Testis (tissue), 3 donors: ENCODE measurements around the gene TECR. TPM values are rescaled to one million over a fixed set of nuclear protein-coding genes. Genes with fewer than 3 reads are reported as not detected.
A peak's percentile ranks its signal among the peaks of the same experiment; 100 is the strongest.

Source experiments
- DNase-seq: peaks from one replicate; pipeline ENCODE4 v3.0.0-alpha.2; 2019
- H3K27ac ChIP-seq, 2 donors: fragments of 200-600 bp; sonication (generic); one replicate each; pipeline ENCODE4 v1.5.1; 2019
- H3K27me3 ChIP-seq: fragments of 200-600 bp; sonication (generic); one replicate; pipeline ENCODE4 v1.5.1; 2019
- H3K36me3 ChIP-seq: fragments of 200-600 bp; sonication (generic); one replicate; pipeline ENCODE4 v1.5.1; 2017; ENCODE audit warnings: low read depth; ENCODE audit errors: missing control alignments
- H3K4me1 ChIP-seq: fragments of 200-600 bp; sonication (generic); one replicate; pipeline ENCODE4 v1.5.1; 2019
- H3K4me3 ChIP-seq, 2 donors: fragments of 200-600 bp; sonication (generic); one replicate each; pipeline ENCODE4 v1.5.1; 2017 to 2019
- H3K9me3 ChIP-seq: fragments of 200-600 bp; sonication (generic); one replicate; pipeline ENCODE4 v1.5.1; 2017
- CTCF ChIP-seq, 3 experiments: fragments of 450-650 bp in 2 of 3; fragments of 200-600 bp in 1 of 3; sonication (generic) in 1 of 3; IDR thresholded peaks; one replicate each; pipeline ENCODE4 v1.5.1; 2016 to 2019; ENCODE audit warnings: antibody characterized with exemption in 3 of 3, mild to moderate bottlenecking in 2 of 3, moderate library complexity in 1 of 3
- POLR2A ChIP-seq: fragments of 450-650 bp; IDR thresholded peaks from one replicate; pipeline ENCODE4 v1.6.1; 2017; ENCODE audit warnings: antibody characterized with exemption, mild to moderate bottlenecking, moderate library complexity
- WGBS, 2 donors: methylation state at CpG; one replicate each; pipeline ENCODE4 v1.1.5; 2018; 5-methylcytosine and 5-hydroxymethylcytosine counted together
- intact Hi-C: fragments of 100-400 bp; cut with DNase I; formaldehyde crosslinking; loops from one replicate; pipeline ENCODE4 v1.15.1; 2023; ENCODE audit warnings: low total_unique reads
- polyA plus RNA-seq: library from polyadenylated mRNA; stranded (reverse); fragments of 350-450 nt; fragmentation: Illumina TruSeq; extraction: RNeasy Lipid Tissue Mini Kit (QIAGEN cat#74804); gene quantifications from one replicate; pipeline ENCODE4 v1.2.3, GENCODE V29; 2014; ENCODE audit warnings: low read depth, low replicate concordance; ENCODE audit not compliant: insufficient read depth
- total RNA-seq, 2 donors: library from RNA; depleted of rRNA; stranded (reverse); fragments of >200 nt; gene quantifications; one replicate each; pipeline ENCODE4 v1.2.3, GENCODE V29; 2016

The TECR gene
- total and polyA plus RNA-seq, 3 donors from 2014 or later: 164 to 418 (median 192) TPM

GRCh38 chr19:14487370-14488125 lies 41.8 kb upstream of the TECR start:
- no peaks in the 10 kb centered on the region for H3K4me1 ChIP-seq
- no peaks in the 10 kb centered on the region for H3K9me3 ChIP-seq
- H3K27me3 ChIP-seq: no peaks in the 10 kb centered on the region
- no peak for DNase-seq
- TF ChIP-seq POLR2A (no peak), CTCF (IDR thresholded peaks at IDR 0.05) (no peak)
- no peak overlapping the region for H3K27ac ChIP-seq
- intact Hi-C loops: no loop called here
- 92 to 95% methylated on average over 16 of the region's 16 CpGs for WGBS, 2 donors
- H3K4me3 ChIP-seq: no peak overlapping the region
- H3K36me3 ChIP-seq: no peaks in the 10 kb centered on the region

GRCh38 chr19:14492756-14493337 lies 36.5 kb upstream of the TECR start:
- H3K9me3 ChIP-seq: no peaks in the 10 kb centered on the region
- no peak for DNase-seq
- H3K27me3 ChIP-seq: no peaks in the 10 kb centered on the region
- no peaks in the 10 kb centered on the region for H3K36me3 ChIP-seq
- no peak overlapping the region for H3K27ac ChIP-seq
- no peak overlapping the region for H3K4me3 ChIP-seq
- TF ChIP-seq CTCF (IDR thresholded peaks at IDR 0.05): no peak
- TF ChIP-seq POLR2A: no peak
- intact Hi-C loops: no loop called here
- H3K4me1 ChIP-seq: peaks cover 22% of the 10 kb centered on the region
- WGBS, 2 donors: 92 to 96% methylated on average over 5 of the region's 5 CpGs

GRCh38 chr19:14494411-14494810 lies 35.0 kb upstream of the TECR start:
- 53 to 71% methylated on average over 4 of the region's 4 CpGs for WGBS, 2 donors
- no peaks in the 10 kb centered on the region for H3K36me3 ChIP-seq
- DNase-seq: no peak
- no peak overlapping the region for H3K4me3 ChIP-seq
- H3K4me1 ChIP-seq: peaks cover 22% of the 10 kb centered on the region
- intact Hi-C loops: no loop called here
- TF ChIP-seq CTCF (IDR thresholded peaks at IDR 0.05) (no peak), POLR2A (no peak)
- H3K27me3 ChIP-seq: no peaks in the 10 kb centered on the region
- H3K9me3 ChIP-seq: no peaks in the 10 kb centered on the region
- H3K27ac ChIP-seq: no peak overlapping the region

- Histone ChIP-seq H3K27me3 (no peaks in the 10 kb centered on the region), H3K9me3 (no peaks in the 10 kb centered on the region), H3K4me3 (peak overlapping the region; percentile 79 to 93), H3K27ac (peak overlapping the region in 1 of 2 donors; percentile 64), H3K36me3 (no peaks in the 10 kb centered on the region), H3K4me1 (peaks cover 22% of the 10 kb centered on the region)
- intact Hi-C loops: no loop called here
- WGBS, 2 donors: 17 to 24% methylated on average over 14 of the region's 14 CpGs
- no peak for DNase-seq
- TF ChIP-seq POLR2A: no peak
- TF ChIP-seq CTCF (IDR thresholded peaks at IDR 0.05): no peak
These were observed 34.3 kb upstream of the TECR start for GRCh38 chr19:14494910-14495671.
